ENCODE measurements around the gene NPHP1.

DNA sequence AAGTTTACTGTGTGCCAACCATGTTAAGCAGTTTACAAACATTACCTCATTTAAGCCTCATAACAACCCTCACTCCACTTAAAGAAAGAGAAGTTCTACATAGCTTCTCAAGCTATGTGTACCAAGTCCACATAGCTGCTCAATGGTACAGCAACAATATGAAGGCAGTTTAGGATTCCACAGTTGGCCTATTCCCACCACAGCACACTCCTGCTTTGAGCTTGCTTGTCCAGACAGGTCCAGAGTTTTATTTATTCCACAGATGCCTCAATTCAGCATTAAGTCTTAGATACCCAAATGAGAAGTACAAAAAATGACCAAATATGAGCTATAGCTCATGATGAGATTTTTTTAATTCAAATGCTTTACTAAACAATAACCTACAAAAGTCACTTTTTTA is 24.8 kb downstream of the NPHP1 start:
- no peak for TF ChIP-seq POLR2A (IDR thresholded peaks at IDR 0.05; ENCODE audit: low read length)
- no peak for TF ChIP-seq GATA1 (IDR thresholded peaks at IDR 0.05; ENCODE audit: low read depth, low read length)

Measured in erythroblast (primary cell).